HG03097 (cell line): ENCODE data around the gene R3HDM1.
"Not testable (repeated sequence)": the region's sequence is repeated elsewhere in the genome, so short reads cannot be mapped to it uniquely, and the experiment has no call there.

ENCODE experiments used
- ATAC-seq: cut with Tn5 transposase; IDR thresholded peaks from one replicate; pipeline ENCODE4 v1.9.1; 2021; ENCODE audit not compliant: unreplicated experiment, low FRiP score

Gene R3HDM1

DNA sequence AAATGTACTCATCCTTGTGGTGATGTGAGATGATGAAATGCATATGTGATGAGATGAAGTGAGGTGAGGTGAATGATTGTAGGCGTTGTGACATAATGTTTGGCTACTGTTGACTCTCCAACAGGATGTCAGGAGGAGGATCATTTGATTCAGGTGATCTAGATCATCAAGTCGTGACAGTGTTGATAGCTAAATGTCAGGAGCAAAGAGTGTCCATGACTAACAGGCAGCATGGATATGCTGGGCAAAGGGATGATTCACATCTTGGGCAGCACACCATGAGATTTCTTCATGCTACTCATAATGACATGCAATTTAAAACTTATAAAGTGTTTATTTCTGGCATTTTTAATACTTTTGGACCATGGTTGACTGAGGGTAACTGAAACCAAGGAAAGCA is 170.2 kb downstream of the R3HDM1 start:
- ATAC-seq, result no peak

DNA sequence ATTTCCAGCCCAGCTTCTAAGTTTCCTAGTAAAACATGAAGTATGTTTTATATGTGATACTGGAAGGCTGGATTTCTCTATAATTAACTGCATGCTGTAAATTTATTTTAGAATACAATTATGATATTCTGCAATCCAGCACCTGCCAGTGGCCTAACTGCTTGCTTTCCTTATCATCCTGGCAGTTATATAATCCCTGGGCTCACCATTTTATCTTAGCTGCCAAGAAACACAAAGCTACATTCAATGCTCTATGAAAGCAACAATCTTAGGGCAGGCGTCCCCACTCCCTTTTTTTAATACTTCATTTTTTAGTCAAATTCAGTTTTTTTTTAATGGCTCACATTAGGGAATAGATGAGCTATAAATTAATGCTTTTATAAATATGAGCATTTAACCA is 172.0 kb downstream of the R3HDM1 start:
- no peak for ATAC-seq

DNA sequence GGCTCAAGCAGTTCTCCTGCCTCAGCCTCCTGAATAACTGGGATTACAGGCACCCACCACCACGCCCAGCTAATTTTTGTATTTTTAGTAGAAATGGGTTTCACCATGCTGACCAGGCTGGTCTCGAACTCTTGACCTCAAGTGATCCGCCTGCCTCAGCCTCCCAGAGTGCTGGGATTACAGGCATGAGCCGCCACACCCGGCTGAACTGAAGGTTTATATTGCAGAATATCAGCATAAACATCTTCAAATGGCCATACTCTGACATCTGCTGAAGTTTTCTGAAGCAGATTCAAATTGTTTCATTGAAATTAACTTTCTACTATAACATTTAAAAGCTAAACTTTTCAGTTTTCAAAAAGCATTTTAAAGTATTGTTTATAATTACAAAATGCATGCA is 172.8 kb downstream of the R3HDM1 start:
- not testable (repeated sequence) for ATAC-seq

DNA sequence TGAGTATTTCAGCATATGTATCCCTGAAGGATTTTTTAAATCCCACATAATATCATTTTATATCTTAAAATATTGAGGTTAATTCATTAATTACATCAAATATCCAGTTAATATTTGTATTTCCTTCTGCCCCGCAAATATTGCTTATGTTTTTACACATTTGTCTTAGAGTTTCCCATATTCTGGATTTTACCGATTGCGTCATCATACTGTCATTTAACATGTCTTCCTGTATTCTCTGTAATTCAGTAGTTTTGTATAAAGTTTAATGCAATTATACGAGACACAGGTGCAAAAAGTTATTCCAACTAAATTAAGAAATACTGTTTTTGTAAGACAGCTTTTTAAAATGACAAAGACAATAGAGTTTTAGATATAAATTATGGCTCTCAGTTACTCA is 176.9 kb downstream of the R3HDM1 start:
- ATAC-seq, result no peak

GRCh38 chr2:135709992-135710391 is 178.7 kb downstream of the R3HDM1 start:
- ATAC-seq, result no peak

DNA sequence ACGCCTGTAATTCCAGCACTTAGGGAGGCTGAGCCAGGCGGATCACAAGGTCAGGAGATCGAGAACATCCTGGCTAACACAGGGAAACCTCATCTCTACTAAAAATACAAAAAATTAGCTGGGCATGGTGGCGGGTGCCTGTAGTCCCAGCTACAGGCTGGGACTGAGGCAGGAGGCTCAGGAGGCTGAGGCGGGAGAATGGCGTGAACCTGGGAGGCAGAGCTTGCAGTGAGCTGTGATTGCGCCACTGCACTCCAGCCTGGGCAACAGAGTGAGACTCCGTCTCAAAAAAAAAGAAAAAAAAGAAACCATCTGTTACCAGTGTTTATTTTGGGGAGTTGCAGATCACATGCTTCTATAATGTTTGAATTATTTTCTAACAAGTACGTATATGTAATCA is 183.8 kb downstream of the R3HDM1 start:
- not testable (repeated sequence) for ATAC-seq

- no peak for ATAC-seq
Measured at GRCh38 chr2:135728064-135728743, 196.9 kb downstream of the R3HDM1 start.

DNA sequence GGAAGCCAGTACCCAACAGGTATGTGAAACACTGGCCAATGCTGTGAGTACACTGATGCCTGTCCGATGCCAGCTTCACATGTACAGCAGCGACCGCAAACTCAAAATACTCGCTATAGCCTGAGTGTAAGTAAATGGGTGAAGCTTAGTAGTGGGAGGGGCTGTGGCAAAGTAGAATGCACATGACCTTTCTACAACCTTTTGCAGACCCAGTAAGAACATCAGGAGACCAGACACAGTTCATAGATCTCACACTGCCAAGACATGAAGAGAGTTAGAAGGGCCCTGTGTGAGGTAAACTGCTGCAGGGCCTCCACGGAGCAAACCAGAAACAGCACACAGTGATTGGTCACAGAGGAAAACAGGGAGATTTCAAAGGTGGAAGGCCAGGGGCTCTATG is 201.3 kb downstream of the R3HDM1 start:
- no peak for ATAC-seq

DNA sequence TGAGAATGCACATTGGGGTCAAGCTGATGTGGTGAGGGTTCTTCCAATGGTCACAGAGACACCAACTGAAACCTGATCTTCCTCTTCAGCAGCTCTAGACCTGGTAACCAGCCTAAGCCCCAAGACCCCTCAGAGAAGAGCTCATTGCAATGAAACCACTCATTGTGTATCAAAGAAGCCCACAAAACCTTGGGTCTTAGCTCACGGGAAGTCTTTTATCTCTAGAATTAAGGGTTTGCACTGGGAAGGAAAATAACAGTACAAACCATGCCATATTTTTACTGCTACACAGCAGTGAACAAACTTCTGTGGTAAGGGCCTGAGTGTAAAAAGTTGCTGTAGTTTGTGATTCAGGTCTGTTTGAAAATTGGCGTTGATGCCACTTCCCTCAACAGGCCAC is 201.8 kb downstream of the R3HDM1 start:
- no peak for ATAC-seq

GRCh38 chr2:135736546-135736945 is 205.3 kb downstream of the R3HDM1 start:
- ATAC-seq, result no peak

DNA sequence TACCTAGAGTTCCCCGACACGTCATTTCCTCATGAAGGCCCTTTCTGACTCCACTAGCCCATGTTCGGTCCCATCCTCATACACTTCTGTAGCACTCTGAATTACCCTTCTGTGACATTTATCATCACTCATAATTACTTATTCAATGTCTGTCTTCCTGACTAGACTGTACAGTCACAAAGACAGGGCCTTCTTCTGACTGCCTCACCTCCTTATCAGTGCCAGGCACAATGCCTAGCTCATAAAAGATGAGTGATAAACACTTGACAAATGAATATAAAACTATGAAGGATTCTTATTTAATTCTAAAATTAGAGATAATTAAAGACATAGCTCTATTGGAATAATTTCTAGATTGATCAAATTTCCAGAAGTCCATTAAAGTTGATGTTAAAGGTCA is 208.9 kb downstream of the R3HDM1 start:
- no peak for ATAC-seq

- ATAC-seq, result no peak
Measured at GRCh38 chr2:135741043-135741394, 209.7 kb downstream of the R3HDM1 start.

DNA sequence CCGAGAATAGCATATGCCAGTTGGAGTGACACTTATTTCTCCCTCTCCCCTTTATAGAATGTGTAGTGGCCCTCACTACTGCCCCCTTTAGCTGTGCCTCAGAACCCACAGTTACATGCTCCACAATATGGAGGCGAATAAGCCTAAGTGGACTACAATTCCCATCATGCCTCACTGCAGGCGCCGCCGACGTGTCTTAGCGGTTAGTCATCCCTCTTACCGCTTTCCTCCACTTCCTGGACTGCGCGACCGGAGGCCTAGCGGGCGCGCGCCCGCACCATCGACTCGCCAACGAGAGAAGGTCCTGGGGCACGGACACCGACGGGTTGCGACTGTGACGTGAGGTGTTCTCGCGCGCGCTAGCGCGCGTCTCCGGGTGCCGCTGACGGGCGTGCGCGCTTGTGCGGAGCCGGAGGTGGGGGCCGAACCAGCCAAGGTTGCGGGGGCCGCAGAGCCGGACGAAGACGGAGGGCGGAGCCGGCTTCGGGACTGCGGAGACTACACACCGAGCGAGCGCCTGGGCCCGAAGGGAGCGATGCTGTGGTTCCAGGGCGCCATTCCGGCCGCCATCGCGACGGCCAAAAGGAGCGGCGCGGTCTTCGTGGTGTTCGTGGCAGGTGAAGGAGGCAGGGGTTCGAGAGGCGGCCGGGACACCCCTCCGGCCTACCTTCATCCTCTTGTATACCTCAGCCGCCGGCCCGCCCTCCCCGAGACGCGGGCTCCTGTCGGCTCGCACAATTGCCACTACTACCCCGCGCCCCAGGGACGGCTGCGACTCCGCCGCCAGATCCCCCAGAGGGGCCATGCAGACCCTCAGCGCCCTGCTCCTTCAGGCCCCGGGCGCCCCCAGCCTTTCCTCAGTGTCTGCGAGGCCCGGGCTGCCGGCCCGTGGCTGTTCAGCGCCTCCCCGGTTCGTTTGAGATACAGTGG is 210.4 kb downstream of the R3HDM1 start, which contains the start of gene UBXN4:
TSS of gene UBXN4 (plus strand) at position 461 of the 930 bp plus-strand sequence. CDS start at position 536, 75 bp downstream.
- peak; percentile 93 for ATAC-seq

DNA sequence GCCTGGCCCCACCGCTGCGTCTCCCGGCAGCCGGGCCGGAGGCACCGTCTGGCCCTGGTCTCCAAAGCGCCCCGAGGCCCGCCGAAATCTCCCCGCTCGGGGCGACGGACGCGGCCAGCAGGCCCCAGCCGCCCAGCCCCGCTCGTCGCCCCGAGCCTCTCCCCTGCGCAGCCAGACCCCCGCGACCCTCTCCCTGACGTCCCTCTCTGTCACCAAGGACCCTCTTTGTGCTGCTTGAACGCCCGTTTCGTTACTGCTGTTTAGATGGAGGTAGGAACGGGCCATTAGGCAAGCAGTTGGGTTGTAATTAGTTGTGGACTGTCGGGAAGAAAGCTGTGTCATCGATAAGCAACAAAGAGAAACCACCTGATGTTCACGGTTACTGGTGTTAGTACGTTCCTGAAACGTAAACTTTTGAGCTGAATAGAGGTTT is 211.1 kb downstream of the R3HDM1 start:
- peak; percentile 21 for ATAC-seq

- no peak for ATAC-seq
Measured at GRCh38 chr2:135743860-135744259, 212.6 kb downstream of the R3HDM1 start.

DNA sequence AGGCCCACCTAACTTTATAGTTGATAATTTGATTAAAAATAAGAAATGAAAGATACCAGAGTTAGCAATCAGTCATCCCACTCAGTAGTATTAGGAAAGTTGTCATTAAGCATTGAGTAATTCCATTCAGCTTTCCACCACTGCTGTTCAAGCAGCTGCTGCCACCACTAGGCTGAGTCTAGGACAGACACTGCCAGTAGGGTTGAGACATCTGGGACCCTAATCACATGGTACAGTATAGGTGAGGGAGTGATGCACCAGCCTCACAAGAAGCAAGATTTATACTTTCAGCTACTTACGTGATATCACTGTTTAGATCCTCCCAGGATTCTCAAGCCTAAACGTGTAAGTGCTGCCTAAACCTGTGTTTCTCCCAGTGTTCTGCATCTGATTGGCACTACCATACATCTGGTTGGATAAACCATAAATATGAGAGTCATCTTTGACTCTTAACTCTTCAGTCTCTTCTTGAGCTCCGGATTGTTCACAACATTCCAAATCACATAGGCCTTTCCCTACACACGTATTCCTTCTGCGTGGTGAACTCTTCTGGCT is 213.6 kb downstream of the R3HDM1 start:
- ATAC-seq, result no peak

GRCh38 chr2:135745545-135745944 is 214.3 kb downstream of the R3HDM1 start:
- ATAC-seq, result no peak

DNA sequence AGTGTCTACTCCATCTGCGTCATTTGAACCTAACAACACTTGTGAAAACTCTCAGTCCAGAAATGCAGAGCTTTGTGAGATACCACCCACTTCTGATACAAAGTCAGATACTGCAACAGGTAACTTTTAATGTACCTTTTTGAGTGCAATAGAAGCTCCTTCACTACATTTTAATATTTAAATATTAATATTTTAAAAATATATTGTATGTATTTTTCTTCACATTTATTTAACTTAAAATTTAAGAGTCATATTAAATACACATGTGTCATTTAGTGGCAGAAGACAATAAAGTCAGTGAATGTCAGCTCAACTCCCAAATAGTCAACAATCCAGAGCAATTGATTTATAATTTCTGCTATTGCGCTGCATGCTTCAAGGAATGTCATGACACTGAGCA is 224.3 kb downstream of the R3HDM1 start:
- ATAC-seq, result no peak

- ATAC-seq, result no peak
Measured at GRCh38 chr2:135756692-135757091, 225.4 kb downstream of the R3HDM1 start.

GRCh38 chr2:135762022-135762421 is 230.7 kb downstream of the R3HDM1 start:
- ATAC-seq, result no peak

- no peak for ATAC-seq
Measured at GRCh38 chr2:135762530-135762929, 231.2 kb downstream of the R3HDM1 start.
